Hepatocyte (in vitro differentiated cells): ENCODE measurements around the gene SOX6. TPM values are rescaled to one million over a fixed set of nuclear protein-coding genes. Genes with fewer than 3 reads are reported as not detected.
"Not testable (repeated sequence)": the region's sequence is repeated elsewhere in the genome, so short reads cannot be mapped to it uniquely, and the experiment has no call there.

Experiments
- DNase-seq: peaks from one replicate; pipeline ENCODE4 v3.0.0-alpha.2; 2016; ENCODE audit warnings: low spot score
- H2AFZ ChIP-seq: fragments of 200-600 bp; sonication (generic); 2 replicates; pipeline ENCODE4 v1.6.0; 2016; ENCODE audit warnings: antibody characterized with exemption, mild to moderate bottlenecking
- H3K27ac ChIP-seq: fragments of 200-600 bp; sonication (generic); 2 replicates; pipeline ENCODE4 v1.5.1; 2016; ENCODE audit warnings: mild to moderate bottlenecking
- H3K27me3 ChIP-seq: fragments of 200-600 bp; sonication (generic); 2 replicates; pipeline ENCODE4 v1.6.1; 2016
- H3K36me3 ChIP-seq: fragments of 200-600 bp; sonication (generic); replicated peaks from 2 replicates; pipeline ENCODE4 v1.5.1; 2016; ENCODE audit warnings: low read depth; ENCODE audit not compliant: insufficient read depth
- H3K4me1 ChIP-seq: fragments of 200-600 bp; sonication (generic); 2 replicates; pipeline ENCODE4 v1.5.1; 2016; ENCODE audit warnings: mild to moderate bottlenecking, moderate library complexity; ENCODE audit not compliant: insufficient read depth
- H3K4me2 ChIP-seq: fragments of 200-600 bp; sonication (generic); 2 replicates; pipeline ENCODE4 v1.6.0; 2016
- H3K4me3 ChIP-seq: fragments of 200-600 bp; sonication (generic); 2 replicates; pipeline ENCODE4 v1.5.1; 2016; ENCODE audit warnings: mild to moderate bottlenecking
- H3K79me2 ChIP-seq: fragments of 200-600 bp; sonication (generic); 2 replicates; pipeline ENCODE4 v1.6.0; 2017; ENCODE audit warnings: mild to moderate bottlenecking
- H3K9me2 ChIP-seq: fragments of 200-600 bp; sonication (generic); replicated peaks from 2 replicates; pipeline ENCODE4 v1.6.0; 2017; ENCODE audit warnings: mild to moderate bottlenecking; ENCODE audit not compliant: insufficient read depth
- H3K9me3 ChIP-seq: fragments of 200-600 bp; sonication (generic); 2 replicates; pipeline ENCODE4 v1.5.1; 2016; ENCODE audit warnings: low read depth, mild to moderate bottlenecking
- H4K20me1 ChIP-seq: fragments of 200-600 bp; sonication (generic); 2 replicates; pipeline ENCODE4 v1.6.0; 2016; ENCODE audit warnings: mild to moderate bottlenecking; ENCODE audit not compliant: insufficient read depth, poor library complexity, severe bottlenecking
- CTCF ChIP-seq: fragments of 200-600 bp; sonication (generic); IDR thresholded peaks from 2 replicates; pipeline ENCODE4 v1.5.1; 2016; ENCODE audit warnings: antibody characterized with exemption, mild to moderate bottlenecking; ENCODE audit not compliant: poor library complexity
- EZH2 ChIP-seq: fragments of 200-600 bp; sonication (generic); IDR thresholded peaks from 2 replicates; pipeline ENCODE4 v1.6.1; 2016; ENCODE audit warnings: antibody characterized with exemption, mild to moderate bottlenecking, borderline replicate concordance
- EZH2phosphoT487 ChIP-seq: fragments of 200-600 bp; sonication (generic); IDR thresholded peaks from one replicate; pipeline ENCODE4 v1.6.1; 2018; ENCODE audit warnings: antibody characterized with exemption, mild to moderate bottlenecking, low read depth, moderate library complexity; ENCODE audit not compliant: unreplicated experiment, severe bottlenecking
- WGBS: methylation state at CpG from one replicate; pipeline ENCODE4 v1.1.6; 2016; ENCODE audit warnings: low lambda C conversion rate; ENCODE audit errors: missing lambda C conversion rate; 5-methylcytosine and 5-hydroxymethylcytosine counted together
- polyA plus RNA-seq: library from polyadenylated mRNA; unstranded; fragments of >200 nt; fragmentation: Nextera tagmentation; extraction: Ambion mirVana; gene quantifications from 2 replicates; pipeline ENCODE4 v1.2.1, GENCODE V29; 2016
- total RNA-seq: library from RNA; depleted of rRNA; stranded (reverse); fragments of >200 nt; gene quantifications from 2 replicates; pipeline ENCODE4 v1.2.3, GENCODE V29; 2014

SOX6 gene
- total and polyA plus RNA-seq, 2 experiments from 2014 or later, result 23.2 to 75.7 TPM

DNA sequence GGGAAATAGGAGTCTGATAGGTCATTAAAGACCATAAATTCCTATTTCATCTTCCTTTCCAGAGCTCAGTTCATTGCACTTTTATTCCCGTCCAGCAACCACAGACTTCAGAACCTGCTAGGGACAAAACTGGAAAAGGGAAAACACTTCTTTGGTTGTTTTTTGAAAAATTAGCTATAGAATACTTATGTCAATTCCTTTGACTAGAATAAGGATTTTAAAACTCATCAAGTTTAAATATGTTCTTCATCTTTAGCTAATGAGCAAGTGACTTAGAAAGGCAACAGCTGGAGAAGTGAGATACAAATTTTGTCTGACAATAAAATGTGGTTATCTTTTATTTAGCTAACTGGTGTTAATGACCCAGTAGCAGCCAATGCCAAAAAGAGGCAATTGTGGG is 206.9 kb downstream of the SOX6 start:
- Histone ChIP-seq H4K20me1 (no peaks in the 10 kb centered on the region), H3K27ac (peak overlapping the region; percentile 59), H3K4me3 (no peak overlapping the region), H3K36me3 (no peaks in the 10 kb centered on the region), H3K4me2 (peak overlapping the region; percentile 65), H3K9me2 (no peaks in the 10 kb centered on the region), H3K27me3 (no peaks in the 10 kb centered on the region), H3K4me1 (peaks cover 31% of the 10 kb centered on the region), H2AFZ (no peak overlapping the region), H3K79me2 (peaks cover 4% of the 10 kb centered on the region), H3K9me3 (no peaks in the 10 kb centered on the region)
- WGBS, result 78% methylated on average over 1 of the region's 1 CpG
- no peak for DNase-seq
- no peak for TF ChIP-seq EZH2
- TF ChIP-seq CTCF, result no peak
- TF ChIP-seq EZH2phosphoT487, result no peak

DNA sequence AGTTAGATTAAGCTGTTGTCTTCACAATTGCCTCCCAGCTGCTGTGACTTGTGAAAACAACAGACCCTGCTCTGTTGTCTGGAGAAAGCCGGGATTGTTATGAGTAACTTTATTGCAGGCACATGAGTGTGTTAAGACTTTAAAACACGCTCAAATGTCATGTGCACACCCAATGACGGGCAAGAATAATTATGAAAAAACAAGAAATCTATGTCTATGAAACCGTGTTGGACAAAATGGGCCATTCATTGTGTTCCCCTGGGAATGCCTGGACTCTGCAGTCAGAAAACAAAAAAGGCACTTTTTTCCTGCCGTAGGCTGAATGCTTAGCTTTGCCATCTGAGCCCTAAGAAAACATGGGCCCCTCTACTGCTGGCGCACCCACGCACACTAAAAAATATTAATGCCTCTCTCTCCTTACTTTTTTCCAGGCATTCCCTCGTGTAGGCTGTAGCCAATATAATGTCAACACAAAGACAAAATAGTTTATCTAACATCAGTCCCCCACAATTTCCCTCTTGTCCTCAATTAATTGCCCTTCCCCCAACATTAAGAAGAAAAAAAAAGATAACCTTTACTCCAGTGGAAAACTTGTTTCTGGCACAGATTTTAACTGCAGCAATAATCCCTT is 207.9 kb downstream of the SOX6 start:
- Histone ChIP-seq H3K27me3 (no peaks in the 10 kb centered on the region), H3K9me2 (no peaks in the 10 kb centered on the region), H3K4me1 (peaks cover 25% of the 10 kb centered on the region), H3K27ac (peak overlapping the region; percentile 59), H3K36me3 (no peaks in the 10 kb centered on the region), H2AFZ (no peak overlapping the region), H3K9me3 (no peaks in the 10 kb centered on the region), H3K4me2 (peak overlapping the region; percentile 65), H3K79me2 (peaks cover 4% of the 10 kb centered on the region), H3K4me3 (no peak overlapping the region), H4K20me1 (no peaks in the 10 kb centered on the region)
- TF ChIP-seq CTCF (no peak), EZH2 (no peak), EZH2phosphoT487 (no peak)
- 34% methylated on average over 8 of the region's 8 CpGs for WGBS
- peak; percentile 32 for DNase-seq

DNA sequence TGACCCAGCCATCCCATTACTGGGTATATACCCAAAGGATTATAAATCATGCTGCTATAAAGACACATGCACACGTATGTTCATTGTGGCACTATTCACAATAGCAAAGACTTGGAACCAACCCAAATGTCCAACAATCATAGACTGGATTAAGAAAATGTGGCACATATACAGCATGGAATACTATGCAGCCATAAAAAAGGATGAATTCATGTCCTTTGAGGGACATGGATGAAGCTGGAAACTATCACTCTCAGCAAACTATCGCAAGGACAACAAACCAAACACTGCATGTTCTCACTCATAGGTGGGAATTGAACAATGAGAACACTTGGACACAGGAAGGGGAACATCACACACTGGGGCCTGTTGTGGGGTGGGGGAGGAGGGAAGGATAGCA is 209.4 kb downstream of the SOX6 start:
- WGBS, result 94% methylated on average over 2 of the region's 2 CpGs
- not testable (repeated sequence) for H3K36me3 ChIP-seq

GRCh38 chr11:16141614-16142013 is 214.7 kb downstream of the SOX6 start:
- H3K4me1 ChIP-seq, H3K27me3 ChIP-seq, H3K79me2 ChIP-seq, DNase-seq, H3K4me3 ChIP-seq, H2AFZ ChIP-seq, H3K4me2 ChIP-seq, H4K20me1 ChIP-seq, H3K27ac ChIP-seq, H3K36me3 ChIP-seq, H3K9me3 ChIP-seq, H3K9me2 ChIP-seq: not testable (repeated sequence)
- 90% methylated on average over 7 of the region's 7 CpGs for WGBS

More for the DNA sequence above, 209.4 kb downstream of the SOX6 start:
- DNase-seq, H3K4me2 ChIP-seq, H3K27ac ChIP-seq, H3K4me3 ChIP-seq, H3K79me2 ChIP-seq, H4K20me1 ChIP-seq, H3K9me2 ChIP-seq, H3K27me3 ChIP-seq, H3K9me3 ChIP-seq, H2AFZ ChIP-seq: not testable (repeated sequence)
- peaks cover 25% of the 10 kb centered on the region for H3K4me1 ChIP-seq

DNA sequence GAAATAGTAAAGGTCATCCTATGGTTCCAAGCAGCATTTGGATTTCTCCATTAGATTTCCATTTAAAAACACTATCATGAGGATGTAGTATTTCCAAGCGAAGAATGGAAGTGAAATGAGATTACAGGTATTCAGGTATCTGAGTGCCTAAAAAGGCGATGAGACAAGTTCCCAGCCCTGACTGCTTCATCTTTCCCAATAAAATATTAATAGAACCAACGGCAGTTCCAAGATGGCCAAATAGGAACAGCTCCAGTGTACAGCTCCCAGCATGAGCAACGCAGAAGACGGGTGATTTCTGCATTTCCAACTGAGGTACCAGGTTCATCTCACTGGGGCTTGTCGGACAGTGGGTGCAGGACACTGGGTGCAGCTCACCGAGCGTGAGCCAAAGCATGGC is 215.2 kb downstream of the SOX6 start:
- not testable (repeated sequence) for H2AFZ ChIP-seq, H3K9me3 ChIP-seq, DNase-seq, H3K4me1 ChIP-seq, H3K79me2 ChIP-seq, H3K4me2 ChIP-seq, H3K4me3 ChIP-seq, H3K27me3 ChIP-seq, H3K36me3 ChIP-seq, H3K9me2 ChIP-seq, H4K20me1 ChIP-seq, H3K27ac ChIP-seq
- 98% methylated on average over 8 of the region's 8 CpGs for WGBS
